GM12874 (cell line): Measurements from ENCODE around the gene WDFY2.

Source experiments
- TF ChIP-seq, protein P1 (sequence below): IDR thresholded peaks from 2 replicates; pipeline ENCODE4 v1.5.1; 2011; ENCODE audit warnings: low read depth, mild to moderate bottlenecking, control low read depth, low read length, moderate library complexity; ENCODE audit not compliant: insufficient read depth

Gene WDFY2

DNA sequence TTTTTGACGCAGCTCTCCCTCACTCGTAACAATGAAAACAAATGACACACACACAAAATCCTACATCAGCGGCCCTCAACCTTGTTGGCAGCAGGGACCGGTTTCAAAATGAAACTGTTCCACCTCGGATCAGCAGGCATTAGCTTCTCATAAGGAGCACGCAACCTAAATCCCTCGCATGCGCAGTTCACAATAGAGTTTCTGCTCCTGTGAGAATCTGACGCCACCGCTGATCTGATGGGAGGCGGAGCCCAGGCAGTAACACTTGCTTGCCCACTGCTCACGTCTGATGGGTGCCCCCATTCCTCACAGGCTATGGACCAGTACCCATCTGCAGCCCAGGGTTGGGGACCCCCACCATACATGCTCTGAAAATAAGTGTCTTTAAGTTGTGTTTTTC, 176.3 kb downstream of the WDFY2 start:
- TF ChIP-seq, protein P1, sequence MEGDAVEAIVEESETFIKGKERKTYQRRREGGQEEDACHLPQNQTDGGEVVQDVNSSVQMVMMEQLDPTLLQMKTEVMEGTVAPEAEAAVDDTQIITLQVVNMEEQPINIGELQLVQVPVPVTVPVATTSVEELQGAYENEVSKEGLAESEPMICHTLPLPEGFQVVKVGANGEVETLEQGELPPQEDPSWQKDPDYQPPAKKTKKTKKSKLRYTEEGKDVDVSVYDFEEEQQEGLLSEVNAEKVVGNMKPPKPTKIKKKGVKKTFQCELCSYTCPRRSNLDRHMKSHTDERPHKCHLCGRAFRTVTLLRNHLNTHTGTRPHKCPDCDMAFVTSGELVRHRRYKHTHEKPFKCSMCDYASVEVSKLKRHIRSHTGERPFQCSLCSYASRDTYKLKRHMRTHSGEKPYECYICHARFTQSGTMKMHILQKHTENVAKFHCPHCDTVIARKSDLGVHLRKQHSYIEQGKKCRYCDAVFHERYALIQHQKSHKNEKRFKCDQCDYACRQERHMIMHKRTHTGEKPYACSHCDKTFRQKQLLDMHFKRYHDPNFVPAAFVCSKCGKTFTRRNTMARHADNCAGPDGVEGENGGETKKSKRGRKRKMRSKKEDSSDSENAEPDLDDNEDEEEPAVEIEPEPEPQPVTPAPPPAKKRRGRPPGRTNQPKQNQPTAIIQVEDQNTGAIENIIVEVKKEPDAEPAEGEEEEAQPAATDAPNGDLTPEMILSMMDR = no peak

DNA sequence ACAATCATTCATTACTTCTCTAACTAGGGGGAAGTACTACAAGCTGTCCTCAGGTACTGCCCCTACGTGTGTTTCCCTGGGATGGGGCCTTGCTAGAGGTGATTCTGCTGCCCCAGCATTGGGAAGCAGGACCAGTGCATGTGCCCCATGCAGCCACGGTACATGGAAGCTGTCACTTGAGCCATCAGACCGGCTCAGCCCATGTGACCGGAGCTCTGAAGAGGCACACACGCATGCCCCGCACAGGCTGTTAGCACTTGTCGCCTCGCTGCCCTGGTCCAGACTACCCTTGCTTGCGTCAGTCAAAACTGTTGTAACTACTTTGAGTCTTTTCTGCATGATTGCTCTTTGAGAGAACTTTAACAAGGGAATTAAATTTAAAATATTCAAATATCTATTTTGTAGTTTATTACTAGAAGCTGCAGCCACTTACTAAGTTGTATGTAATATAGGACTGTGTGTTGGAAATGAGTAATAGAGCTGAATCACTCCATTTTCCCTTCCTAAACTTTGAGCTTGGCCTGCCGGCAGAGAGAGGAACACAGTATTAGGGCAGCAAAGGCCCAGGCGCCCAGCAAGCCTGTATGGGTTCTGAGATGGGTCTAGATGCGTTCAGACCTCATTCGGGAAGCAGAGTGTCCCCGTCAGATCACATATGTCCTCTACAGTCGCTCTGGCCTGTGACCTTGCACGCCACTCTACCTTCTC, 177.5 kb downstream of the WDFY2 start:
- TF ChIP-seq, protein P1 = no peak

DNA sequence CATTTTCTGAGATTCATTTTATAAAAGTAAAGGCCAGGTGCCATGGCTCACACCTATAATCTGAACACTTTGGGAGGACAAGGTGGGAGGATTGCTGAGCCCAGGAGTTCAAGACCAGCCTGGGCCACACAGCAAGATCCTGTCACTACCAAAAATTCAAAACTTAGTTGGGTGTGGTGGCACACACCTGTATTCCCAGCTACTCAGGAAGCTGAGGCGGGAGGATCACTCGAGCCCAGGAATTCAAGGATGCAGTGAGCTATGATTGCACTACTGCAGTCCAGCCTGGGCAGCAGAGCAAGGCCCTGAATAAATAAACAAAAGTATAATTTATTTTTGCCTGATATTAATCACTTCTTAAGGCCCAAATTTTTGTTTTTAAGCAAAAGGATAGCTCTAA, 179.2 kb downstream of the WDFY2 start:
- TF ChIP-seq, protein P1 = no peak

DNA sequence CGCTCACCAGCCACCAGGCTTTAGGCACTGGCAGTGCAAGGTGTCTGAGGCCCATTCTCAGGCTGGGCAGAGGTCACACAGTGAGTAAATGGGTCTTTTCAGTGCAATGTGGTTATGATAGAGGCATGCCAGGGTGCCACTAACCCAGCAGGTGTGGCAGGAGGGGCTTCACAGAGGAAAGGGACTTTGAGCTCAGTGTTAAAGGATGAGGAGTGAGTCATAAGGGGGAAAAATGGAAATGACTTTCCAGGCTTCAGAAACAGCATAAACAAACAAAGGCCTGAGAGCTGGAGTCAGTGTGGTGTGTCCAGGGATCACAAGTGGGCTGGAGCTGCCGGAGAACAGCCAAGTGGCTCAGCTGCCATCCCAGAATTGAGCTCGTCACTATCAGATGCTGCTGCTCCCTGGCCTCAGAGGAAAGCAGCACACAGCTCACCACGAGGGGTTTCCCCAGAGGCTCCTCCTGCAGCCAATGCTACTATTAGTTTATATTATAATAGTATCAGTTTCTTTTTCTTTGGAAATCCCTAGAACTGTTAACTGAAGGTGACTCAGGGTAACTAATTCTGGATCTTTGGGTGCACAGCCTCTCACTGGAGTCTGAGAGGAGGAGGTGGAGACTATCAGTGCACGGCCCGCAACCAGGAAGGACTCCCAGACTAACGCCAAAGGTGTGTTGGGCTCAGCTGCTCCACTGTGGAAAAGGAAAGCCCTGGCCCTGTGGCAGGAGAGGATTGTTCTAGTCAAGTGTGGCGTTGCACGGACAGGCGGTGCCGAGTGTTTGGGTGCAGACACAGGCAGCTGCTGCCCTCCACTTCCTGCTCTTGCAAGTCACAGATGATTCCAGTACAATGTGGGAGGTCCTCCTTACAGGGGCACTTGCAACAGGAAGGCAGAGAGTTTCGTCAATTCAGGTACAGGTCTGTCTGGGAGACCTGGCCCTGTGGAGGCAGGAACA, 180.2 kb downstream of the WDFY2 start:
- TF ChIP-seq, protein P1 = no peak

DNA sequence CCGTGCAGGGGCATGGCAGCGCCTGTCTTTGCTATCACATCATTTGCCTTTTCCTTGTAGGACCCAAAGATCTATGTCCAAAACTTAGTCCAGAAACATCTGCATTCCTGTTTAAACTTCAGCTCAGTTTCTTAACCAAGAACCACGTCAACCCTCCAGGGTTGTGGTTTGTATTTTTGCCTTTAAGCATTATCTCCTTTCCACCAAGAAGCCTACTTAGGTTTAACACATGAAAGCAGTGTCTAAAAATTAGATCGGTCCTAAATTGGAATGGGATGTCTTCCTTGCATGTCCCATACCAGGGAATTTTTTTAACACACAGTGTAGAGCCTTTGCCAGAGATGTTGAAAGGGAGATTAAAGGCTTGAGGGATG, 180.9 kb downstream of the WDFY2 start:
- TF ChIP-seq, protein P1 = no peak

DNA sequence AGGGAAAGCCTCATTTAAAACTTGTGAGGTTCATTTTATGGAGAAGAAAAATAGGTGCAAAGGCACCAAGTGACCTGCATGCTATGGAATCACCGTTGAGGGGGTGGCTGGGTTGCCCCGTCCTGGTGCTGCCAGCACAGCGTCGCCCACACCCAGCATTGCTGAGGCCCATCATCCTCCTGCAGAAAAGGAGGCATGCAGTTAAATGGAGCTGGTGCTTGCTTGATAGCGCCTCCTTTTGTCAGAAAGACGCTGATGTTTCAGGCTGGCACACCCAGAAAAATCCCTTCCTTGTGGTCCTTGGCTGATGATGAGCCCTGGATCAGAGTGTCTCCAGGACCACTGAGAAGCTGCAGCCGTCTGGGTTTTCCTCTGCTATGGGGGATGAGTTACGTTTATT, 182.8 kb downstream of the WDFY2 start:
- TF ChIP-seq, protein P1 = peak; percentile 24; the same call in 1 of the 2 replicates

DNA sequence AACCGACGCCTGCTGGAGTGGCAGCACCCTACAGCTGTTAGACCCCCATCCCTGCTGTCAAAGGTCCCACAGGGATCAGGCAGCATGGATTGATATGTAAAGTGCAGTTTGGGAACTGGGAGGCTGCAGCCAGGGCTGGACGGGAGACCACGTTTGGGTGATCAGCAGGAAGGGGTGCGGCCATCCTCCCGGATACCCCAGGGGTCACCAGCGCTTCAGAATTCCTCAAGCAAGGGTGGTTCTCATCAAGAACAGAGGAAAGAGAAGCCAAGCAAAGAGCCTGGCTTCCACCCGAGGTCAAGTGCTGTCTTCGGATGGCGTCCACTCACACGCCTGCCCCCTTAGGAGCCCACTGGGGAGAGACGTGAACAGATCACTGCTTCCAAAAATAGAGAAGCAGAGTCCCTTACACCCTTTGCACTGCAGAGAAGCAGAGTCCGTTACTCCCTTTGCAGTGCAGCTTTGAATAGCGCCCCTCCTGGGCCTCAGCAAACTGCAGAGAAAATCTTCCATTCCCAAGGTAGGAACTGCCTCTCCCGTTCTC, 184.2 kb downstream of the WDFY2 start:
- TF ChIP-seq, protein P1 = no peak
